A673 (cell line): ENCODE measurements around the gene SFRP5. TPM values are rescaled to one million over a fixed set of nuclear protein-coding genes. Genes with fewer than 3 reads are reported as not detected.
A peak's percentile ranks its signal among the peaks of the same experiment; 100 is the strongest.

Source experiments
- BruUV-seq: library from RNA; stranded (reverse); fragments of 400-500 nt; replicated peaks from 2 replicates; lab custom pipeline; 2021; lab: Mats Ljungman, UMichigan
- CTCF ChIA-PET: fragments of 300-600 bp; sonication (Branson Sonifier 250); formaldehyde crosslinking; loops from one replicate; lab custom pipeline; 2022; ENCODE audit warnings: antibody characterized with exemption; lab: Charles Lee
- POLR2A ChIA-PET: fragments of 300-600 bp; sonication (Branson Sonifier 250); formaldehyde crosslinking; loops from one replicate; lab custom pipeline; 2022; ENCODE audit warnings: antibody characterized with exemption; ENCODE audit not compliant: low non-redundant PET; lab: Charles Lee
- DNase-seq: peaks from one replicate; pipeline ENCODE4 v3.0.0-alpha.2; 2015; ENCODE audit warnings: low spot score
- H3K27ac ChIP-seq: fragments of 200-600 bp; sonication (generic); 2 replicates; pipeline ENCODE4 v1.5.1; 2016; ENCODE audit warnings: mixed run types, low read depth, mild to moderate bottlenecking, mixed read lengths, antibody characterized with exemption, low read length; ENCODE audit not compliant: poor library complexity, severe bottlenecking
- H3K27me3 ChIP-seq: fragments of 200-600 bp; sonication (generic); replicated peaks from 2 replicates; pipeline ENCODE4 v1.6.1; 2017; ENCODE audit warnings: mixed run types, low read depth, mild to moderate bottlenecking, mixed read lengths, antibody characterized with exemption, low read length; ENCODE audit not compliant: insufficient read depth, poor library complexity
- H3K36me3 ChIP-seq: fragments of 200-600 bp; sonication (generic); 2 replicates; pipeline ENCODE4 v1.6.1; 2016; ENCODE audit warnings: mixed run types, mild to moderate bottlenecking, mixed read lengths, antibody characterized with exemption, low read length; ENCODE audit not compliant: insufficient read depth, poor library complexity, severe bottlenecking
- H3K4me1 ChIP-seq: fragments of 200-600 bp; sonication (generic); 2 replicates; pipeline ENCODE4 v1.6.1; 2017; ENCODE audit warnings: mixed run types, mild to moderate bottlenecking, mixed read lengths, antibody characterized with exemption, low read length; ENCODE audit not compliant: insufficient read depth, poor library complexity, severe bottlenecking
- H3K4me3 ChIP-seq: fragments of 200-600 bp; sonication (generic); 2 replicates; pipeline ENCODE4 v1.5.1; 2016; ENCODE audit warnings: low read depth, mixed run types, mild to moderate bottlenecking, mixed read lengths, low read length; ENCODE audit not compliant: poor library complexity, severe bottlenecking
- H3K9me3 ChIP-seq: fragments of 200-600 bp; sonication (generic); 2 replicates; pipeline ENCODE4 v1.6.1; 2016; ENCODE audit warnings: mixed run types, low read depth, mild to moderate bottlenecking, mixed read lengths, antibody characterized with exemption, low read length; ENCODE audit not compliant: poor library complexity, severe bottlenecking
- CTCF ChIP-seq: fragments of 300-800, 200-600 bp; sonication (generic); conservative IDR thresholded peaks from 2 replicates; pipeline ENCODE4 v1.5.1; 2017; ENCODE audit warnings: low read depth, mild to moderate bottlenecking, antibody characterized with exemption, low read length, moderate library complexity, mixed read lengths
- EZH2 ChIP-seq: fragments of 200-600 bp; sonication (generic); IDR thresholded peaks from 2 replicates; pipeline ENCODE4 v1.6.1; 2017; ENCODE audit warnings: borderline replicate concordance, low read depth, mild to moderate bottlenecking, mixed read lengths, antibody characterized with exemption, low read length; ENCODE audit not compliant: poor library complexity, severe bottlenecking
- intact Hi-C: fragments of 100-400 bp; cut with micrococcal nuclease; formaldehyde crosslinking; loops from one replicate; pipeline ENCODE4 v1.10.0; 2022; ENCODE audit not compliant: unreplicated experiment
- total RNA-seq: library from RNA; stranded (reverse); gene quantifications from 2 replicates; pipeline ENCODE4 v1.2.3, GENCODE V29; 2021

Gene SFRP5
- total RNA-seq, 1 experiment from 2014 or later: not detected

- DNase-seq: no peak
- TF ChIP-seq EZH2: no peak
- TF ChIP-seq CTCF: no peak
- Histone ChIP-seq H3K27me3 (no peaks in the 10 kb centered on the region), H3K4me3 (no peak overlapping the region), H3K4me1 (peaks cover 15% of the 10 kb centered on the region), H3K36me3 (peaks cover 6% of the 10 kb centered on the region), H3K27ac (no peak overlapping the region), H3K9me3 (no peaks in the 10 kb centered on the region)
- CTCF ChIA-PET: no interaction called here
- POLR2A ChIA-PET: no interaction called here
- BruUV-seq: no TSS peak
- intact Hi-C loops: no loop called here
These were observed 49.7 kb downstream of the SFRP5 start for GRCh38 chr10:97721871-97722780.

- no TSS peak for BruUV-seq
- TF ChIP-seq CTCF (no peak), EZH2 (no peak)
- H3K4me1 ChIP-seq: peaks cover 27% of the 10 kb centered on the region
- DNase-seq: no peak
- no peaks in the 10 kb centered on the region for H3K27me3 ChIP-seq
- intact Hi-C loops: no loop called here
- H3K27ac ChIP-seq: peak overlapping the region; percentile 13
- H3K4me3 ChIP-seq: no peak overlapping the region
- ChIA-PET CTCF (no interaction called here), POLR2A (no interaction called here)
- no peaks in the 10 kb centered on the region for H3K9me3 ChIP-seq
- H3K36me3 ChIP-seq: peaks cover 12% of the 10 kb centered on the region
These were observed 52.2 kb downstream of the SFRP5 start for GRCh38 chr10:97719602-97720001.

GRCh38 chr10:97718659-97719142 is 53.1 kb downstream of the SFRP5 start:
- POLR2A ChIA-PET: no interaction called here
- CTCF ChIA-PET: interaction anchor here (0.6 kb wide), 1 partner anchor 14 kb away, joined by 8 read pairs; no protein-coding TSS in a partner anchor
- no peaks in the 10 kb centered on the region for H3K9me3 ChIP-seq
- peaks cover 12% of the 10 kb centered on the region for H3K36me3 ChIP-seq
- no peak overlapping the region for H3K4me3 ChIP-seq
- no TSS peak for BruUV-seq
- H3K4me1 ChIP-seq: peaks cover 27% of the 10 kb centered on the region
- intact Hi-C loops: no loop called here
- H3K27ac ChIP-seq: no peak overlapping the region
- no peak for TF ChIP-seq EZH2
- no peak for TF ChIP-seq CTCF
- DNase-seq: no peak
- no peaks in the 10 kb centered on the region for H3K27me3 ChIP-seq
